GM12878 (cell line): ENCODE measurements around the gene SLC36A3. TPM values are rescaled to one million over a fixed set of nuclear protein-coding genes. Genes with fewer than 3 reads are reported as not detected.
A peak's percentile ranks its signal among the peaks of the same experiment; 100 is the strongest.

Source experiments
- ATAC-seq: fragments of 200-7000 bp; cut with Tn5 transposase; 3 replicates; pipeline ENCODE4 v1.9.1; 2020; ENCODE audit warnings: mild to moderate bottlenecking, moderate library complexity
- BruUV-seq: library from RNA; stranded (reverse); fragments of 400-500 nt; replicated peaks from 2 replicates; lab custom pipeline; 2021; lab: Mats Ljungman, UMichigan
- CTCF ChIA-PET: fragments of 300-600 bp; sonication (Branson Sonifier 250); formaldehyde crosslinking; extraction: SDS; loops from one replicate; lab custom pipeline; 2021; ENCODE audit warnings: inconsistent platforms; lab: Yijun Ruan, JAX
- POLR2A ChIA-PET: fragments of 350-600 bp; formaldehyde crosslinking; extraction: SDS; loops from one replicate; lab custom pipeline; 2021; ENCODE audit warnings: inconsistent platforms; lab: Charles Lee
- RAD21 ChIA-PET: fragments of 300-600 bp; sonication (Branson Sonifier 250); formaldehyde crosslinking; loops from one replicate; lab custom pipeline; 2023; ENCODE audit warnings: antibody characterized with exemption; ENCODE audit not compliant: unreplicated experiment; lab: Charles Lee
- SMC1A ChIA-PET: fragments of 300-600 bp; sonication (Branson Sonifier 250); formaldehyde crosslinking; loops from one replicate; lab custom pipeline; 2023; ENCODE audit not compliant: unreplicated experiment, uncharacterized antibody; lab: Charles Lee
- DNase-seq: peaks from one replicate; pipeline ENCODE4 v3.0.0-alpha.2; 2011; ENCODE audit warnings: low read depth, low spot score
- FAIRE-seq: peaks from 3 replicates; lab custom pipeline; 2011; peaks lifted over from hg19 to GRCh38; lab: Jason Lieb, UNC
- H2AFZ ChIP-seq: 2 replicates; pipeline ENCODE4 v1.6.0; 2011; ENCODE audit warnings: low read depth, low read length, control low read depth; ENCODE audit not compliant: control insufficient read depth
- H3K27ac ChIP-seq: 2 replicates; pipeline ENCODE4 v1.5.1; 2011; ENCODE audit warnings: control low read depth; ENCODE audit not compliant: control insufficient read depth, insufficient read depth
- H3K27me3 ChIP-seq, 2 experiments: replicated peaks in 1 of 2; 2 replicates each; pipeline versions ENCODE4 v1.6.0 to v1.6.1; 2011; ENCODE audit warnings: low read length in 1 of 2; ENCODE audit not compliant: control insufficient read depth in 2 of 2, insufficient read depth in 2 of 2
- H3K36me3 ChIP-seq, 2 experiments: 2 replicates each; pipeline ENCODE4 v1.5.1; 2011; ENCODE audit warnings: low read length in 1 of 2; ENCODE audit not compliant: control insufficient read depth in 2 of 2, insufficient read depth in 2 of 2
- H3K4me1 ChIP-seq: 2 replicates; pipeline ENCODE4 v1.6.1; 2011; ENCODE audit warnings: mild to moderate bottlenecking, low read length, moderate library complexity, mixed read lengths; ENCODE audit not compliant: control insufficient read depth, insufficient read depth
- H3K4me2 ChIP-seq: 2 replicates; pipeline ENCODE4 v1.6.0; 2011; ENCODE audit warnings: control low read depth; ENCODE audit not compliant: control insufficient read depth, insufficient read depth
- H3K4me3 ChIP-seq: fragments of 200-600 bp; sonication (generic); 2 replicates; pipeline ENCODE4 v1.5.1; 2016
- H3K79me2 ChIP-seq: 2 replicates; pipeline ENCODE4 v1.6.0; 2011; ENCODE audit warnings: low read length; ENCODE audit not compliant: control insufficient read depth, insufficient read depth
- H3K9ac ChIP-seq: 2 replicates; pipeline ENCODE4 v1.8.0; 2011; ENCODE audit warnings: low read length, control low read depth, mixed read lengths; ENCODE audit not compliant: control insufficient read depth, insufficient read depth
- H3K9me3 ChIP-seq: replicated peaks from 3 replicates; pipeline ENCODE4 v1.5.1; 2011; ENCODE audit warnings: mild to moderate bottlenecking, low read length; ENCODE audit not compliant: control insufficient read depth, insufficient read depth
- H4K20me1 ChIP-seq: 2 replicates; pipeline ENCODE4 v1.6.0; 2011; ENCODE audit not compliant: control insufficient read depth, insufficient read depth
- BCL11A ChIP-seq: IDR thresholded peaks from 2 replicates; pipeline ENCODE4 v1.6.1; 2011; ENCODE audit warnings: low read depth, low read length
- ELK1 ChIP-seq: IDR thresholded peaks from 2 replicates; pipeline ENCODE4 v1.6.1; 2012; ENCODE audit warnings: low read depth, low read length, improper control_type of control experiment
- FOXK2 ChIP-seq: fragments of 450-650 bp; IDR thresholded peaks from 2 replicates; pipeline ENCODE4 v1.6.1; 2017; ENCODE audit warnings: mild to moderate bottlenecking, moderate library complexity
- MEF2B ChIP-seq: fragments of 450-650 bp; IDR thresholded peaks from 2 replicates; pipeline ENCODE4 v1.6.1; 2018; ENCODE audit warnings: mild to moderate bottlenecking, moderate library complexity; ENCODE audit not compliant: partially characterized antibody, poor library complexity, severe bottlenecking
- MYB ChIP-seq: fragments of 150-350 bp; IDR thresholded peaks from 2 replicates; pipeline ENCODE4 v1.6.1; 2014; ENCODE audit warnings: mild to moderate bottlenecking, low read depth, low read length, borderline replicate concordance
- PRDM15 ChIP-seq: fragments of 450-650 bp; formaldehyde crosslinking; IDR thresholded peaks from 2 replicates; pipeline ENCODE4 v1.4.0; 2020; ENCODE audit warnings: mild to moderate bottlenecking, moderate library complexity
- RAD51 ChIP-seq: fragments of 450-650 bp; IDR thresholded peaks from 2 replicates; pipeline ENCODE4 v1.6.1; 2016; ENCODE audit warnings: moderate library complexity, mild to moderate bottlenecking, inconsistent platforms
- SPI1 ChIP-seq: IDR thresholded peaks from 2 replicates; pipeline ENCODE4 v1.6.1; 2011; ENCODE audit warnings: low read depth, mild to moderate bottlenecking, low read length, moderate library complexity, borderline replicate concordance; ENCODE audit not compliant: insufficient read depth
- WGBS: methylation state at CpG from one replicate; pipeline ENCODE4 v1.1.6; 2016; ENCODE audit warnings: low lambda C conversion rate; ENCODE audit not compliant: insufficient replicate concordance, insufficient coverage; ENCODE audit errors: missing lambda C conversion rate; 5-methylcytosine and 5-hydroxymethylcytosine counted together
- in situ Hi-C: fragments of 300-500 bp; cut with MboI; formaldehyde crosslinking; loops from 9 replicates; pipeline ENCODE4 v1.14.3; 2018; ENCODE audit warnings: mixed read lengths
- intact Hi-C: fragments of 100-400 bp; cut with micrococcal nuclease; formaldehyde crosslinking; loops from one replicate; pipeline ENCODE4 v1.14.2; 2022; ENCODE audit not compliant: unreplicated experiment
- polyA plus RNA-seq, 11 experiments: library from polyadenylated mRNA; depleted of rRNA in 4 of 11; unstranded in 6 of 11; stranded (reverse) in 5 of 11; fragments of >200 nt; fragmentation: Nextera tagmentation in 4 of 11; fragmentation: Illumina TruSeq in 1 of 11; extraction: Ambion mirVana in 4 of 11; extraction: Trizol in 1 of 11; gene quantifications; 1 replicate in 1 of 11; 2 replicates in 10 of 11; pipeline versions ENCODE4 v1.2.1 to v1.2.3, GENCODE V29; 2011 to 2016; ENCODE audit warnings: inconsistent platforms in 2 of 11, missing spikeins in 2 of 11, low read depth in 1 of 11
- total RNA-seq, 4 experiments: library from RNA; depleted of rRNA in 3 of 4; stranded (reverse); fragments of >200 nt in 3 of 4; fragmentation: Illumina TruSeq in 1 of 4; extraction: Trizol in 1 of 4; gene quantifications; 2 replicates each; pipeline versions ENCODE4 v1.2.1 to v1.2.3, GENCODE V29; 2013 to 2021

The SLC36A3 gene
- total and polyA plus RNA-seq, 10 of the 15 experiments (the other 5 are each of a cell fraction or from before 2014, with no cell fraction given), result 0.03 TPM; not detected in 9

- no peaks in the 10 kb centered on the region for H3K9me3 ChIP-seq
- intact Hi-C loops, result loop anchor here (10.0 kb wide), 1 partner anchor 473 kb away; no protein-coding TSS in a partner anchor
- peak overlapping the region; percentile 69 for H3K27ac ChIP-seq
- in situ Hi-C loops, result no loop called here
- ChIA-PET POLR2A (interaction anchor here (0.5 to 8.5 kb wide), 9 partner anchors 13 to 104 kb away, joined by 3 to 216 read pairs (median 8); partner anchors contain the start of genes ANXA6 and CCDC69), CTCF (interaction anchor here (1.4 to 4.0 kb wide), 9 partner anchors 17 to 143 kb away, joined by 5 to 28 read pairs (median 8); partner anchors contain the start of gene CCDC69), RAD21 (interaction anchor here (1.0 to 9.4 kb wide), 10 partner anchors 19 to 134 kb away, joined by 3 to 156 read pairs (median 11); partner anchors contain the start of gene CCDC69), SMC1A (interaction anchor here (1.0 to 9.2 kb wide), 15 partner anchors 8 to 134 kb away, joined by 3 to 227 read pairs (median 5); partner anchors contain the start of gene CCDC69)
- H2AFZ ChIP-seq, result no peak overlapping the region
- no peak for ATAC-seq
- no peak for FAIRE-seq
- BruUV-seq, result no TSS peak
- no peaks in the 10 kb centered on the region for H4K20me1 ChIP-seq
- TF ChIP-seq SPI1, result peak; percentile 68; the same call in 1 of the 2 replicates
- TF ChIP-seq FOXK2, result no peak
- H3K36me3 ChIP-seq, result peaks cover 3 to 12% of the 10 kb centered on the region in 2 experiments; a peak in 3 of 4 replicates
- H3K4me3 ChIP-seq, result peak overlapping the region; percentile 67; the same call in 1 of the 2 replicates
- peaks cover 19% of the 10 kb centered on the region for H3K4me1 ChIP-seq
- no peaks in the 10 kb centered on the region for H3K27me3 ChIP-seq
- 97% methylated on average over 7 of the region's 7 CpGs for WGBS
- no peak for DNase-seq
- H3K9ac ChIP-seq, result no peak overlapping the region; the same call in 1 of the 2 replicates
- peak overlapping the region; percentile 46 for H3K4me2 ChIP-seq
- H3K79me2 ChIP-seq, result peaks cover 69% of the 10 kb centered on the region
These were observed 45.4 kb downstream of the SLC36A3 start for GRCh38 chr5:151258201-151258611.

DNA sequence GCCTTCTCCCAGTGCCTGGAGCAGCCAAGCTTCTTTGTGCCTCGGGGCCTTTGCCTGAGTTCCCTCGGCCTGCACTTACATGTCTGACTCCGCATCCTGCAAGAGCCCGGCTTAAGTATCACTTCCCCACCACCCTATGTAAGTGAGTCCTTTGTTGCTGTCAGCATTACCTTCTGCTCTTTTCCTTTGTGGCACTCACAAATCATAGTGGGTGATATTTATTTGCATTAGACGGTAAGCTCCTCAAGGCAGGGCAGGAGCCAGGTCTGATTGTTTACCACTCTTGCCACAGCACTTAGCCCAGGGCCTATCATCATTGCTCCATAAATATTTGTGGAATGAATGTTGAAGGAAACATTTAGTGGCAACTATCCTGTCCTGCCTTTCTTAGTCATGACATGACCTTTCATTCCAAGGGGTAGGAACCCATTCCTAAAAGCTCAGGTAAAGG lies 45.8 kb downstream of the SLC36A3 start:
- peak overlapping the region; percentile 62 for H3K9ac ChIP-seq
- no TSS peak for BruUV-seq
- peak overlapping the region; percentile 69 for H3K27ac ChIP-seq
- ChIA-PET RAD21 (interaction anchor here (1.0 to 9.4 kb wide), 12 partner anchors 8 to 134 kb away, joined by 3 to 156 read pairs (median 10); partner anchors contain the start of gene CCDC69), CTCF (interaction anchor here (0.7 to 4.0 kb wide), 13 partner anchors 10 to 190 kb away, joined by 3 to 28 read pairs (median 7); partner anchors contain the start of genes CCDC69 and SLC36A1), POLR2A (interaction anchor here (0.6 to 8.5 kb wide), 16 partner anchors 8 to 178 kb away, joined by 3 to 216 read pairs (median 6); partner anchors contain the start of genes ANXA6 and CCDC69), SMC1A (interaction anchor here (1.0 to 9.2 kb wide), 17 partner anchors 9 to 134 kb away, joined by 3 to 227 read pairs (median 4); partner anchors contain the start of gene CCDC69)
- WGBS, result 0% methylated on average over 5 of the region's 5 CpGs
- H3K4me2 ChIP-seq, result peak overlapping the region; percentile 46
- H3K4me3 ChIP-seq, result peak overlapping the region; percentile 67
- H3K4me1 ChIP-seq, result peaks cover 19% of the 10 kb centered on the region
- in situ Hi-C loops (no loop called here), intact Hi-C loops (loop anchor here (2.0 to 10.0 kb wide), 2 partner anchors 35 to 473 kb away; no protein-coding TSS in a partner anchor)
- FAIRE-seq (peak; percentile 78), DNase-seq (peak; percentile 66), ATAC-seq (peak; percentile 48)
- H3K36me3 ChIP-seq, result peaks cover 3 to 12% of the 10 kb centered on the region in 2 experiments; a peak in 3 of 4 replicates
- peak overlapping the region; percentile 28; the same call in 1 of the 2 replicates for H2AFZ ChIP-seq
- H3K27me3 ChIP-seq, result no peaks in the 10 kb centered on the region
- peaks cover 72% of the 10 kb centered on the region for H3K79me2 ChIP-seq
- H4K20me1 ChIP-seq, result no peaks in the 10 kb centered on the region
- no peaks in the 10 kb centered on the region for H3K9me3 ChIP-seq
- TF ChIP-seq BCL11A, result no peak
- no peak for TF ChIP-seq ELK1
- no peak for TF ChIP-seq RAD51
- peak; percentile 94 for TF ChIP-seq SPI1
- TF ChIP-seq MEF2B, result no peak
- no peak for TF ChIP-seq PRDM15
- no peak for TF ChIP-seq MYB
